LoVo (cell line): ENCODE measurements around the gene SLC19A2.
A peak's percentile ranks its signal among the peaks of the same experiment; 100 is the strongest.

Experiments
- DNase-seq: peaks from one replicate; pipeline ENCODE4 v3.0.0-alpha.2; 2016; ENCODE audit warnings: low spot score

SLC19A2 gene

DNA sequence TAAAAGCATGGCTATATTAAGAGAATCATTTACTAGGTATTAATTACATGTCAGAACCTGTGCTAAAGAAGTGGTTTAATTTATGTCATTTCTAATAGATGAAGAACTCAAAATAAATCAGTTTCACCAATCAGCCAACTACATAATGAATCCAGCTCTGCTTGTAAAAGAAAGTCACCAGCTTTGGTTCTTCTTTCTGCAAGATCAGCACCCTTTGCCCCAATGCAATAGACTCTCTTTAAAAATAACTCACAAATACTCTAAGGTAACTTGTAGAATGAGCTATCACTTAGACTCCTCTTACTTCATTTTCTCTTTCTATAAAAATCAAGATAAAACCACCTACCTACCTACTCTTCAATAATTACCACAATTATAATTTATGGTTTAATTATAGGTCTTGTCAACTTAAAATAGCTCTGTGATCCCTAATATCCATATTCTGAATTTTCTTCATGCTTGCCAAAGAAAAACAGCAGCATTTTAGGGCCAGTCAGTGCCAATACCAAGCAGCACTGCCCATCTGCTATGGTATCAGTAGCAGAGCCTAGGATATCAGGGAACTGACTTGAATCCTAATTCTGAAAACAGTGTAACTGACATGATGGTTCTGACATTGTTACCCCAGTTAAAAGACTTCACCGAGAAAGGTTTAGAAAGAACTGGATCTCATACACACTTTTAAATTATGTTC lies 11.3 kb downstream of the SLC19A2 start:
- no peak for DNase-seq

DNA sequence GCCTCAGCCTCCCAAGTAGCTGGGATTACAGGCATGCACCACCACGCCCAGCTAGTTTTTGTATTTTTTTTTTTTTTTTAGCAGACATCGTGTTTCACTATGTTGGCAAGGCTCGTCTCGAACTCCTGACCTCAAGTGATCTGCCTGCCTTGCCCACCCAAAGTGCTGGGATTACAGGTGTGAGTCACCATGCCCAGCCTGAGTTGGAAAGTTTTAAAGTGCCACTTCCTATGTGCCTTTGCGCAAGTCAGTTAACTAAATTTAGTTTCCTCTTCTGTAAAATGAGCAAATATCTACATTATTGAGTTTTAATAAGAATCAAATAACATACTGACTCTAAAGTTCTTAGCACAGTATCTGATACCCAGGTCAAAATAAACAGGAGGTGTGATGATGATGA lies 12.4 kb downstream of the SLC19A2 start:
- DNase-seq = no peak

DNA sequence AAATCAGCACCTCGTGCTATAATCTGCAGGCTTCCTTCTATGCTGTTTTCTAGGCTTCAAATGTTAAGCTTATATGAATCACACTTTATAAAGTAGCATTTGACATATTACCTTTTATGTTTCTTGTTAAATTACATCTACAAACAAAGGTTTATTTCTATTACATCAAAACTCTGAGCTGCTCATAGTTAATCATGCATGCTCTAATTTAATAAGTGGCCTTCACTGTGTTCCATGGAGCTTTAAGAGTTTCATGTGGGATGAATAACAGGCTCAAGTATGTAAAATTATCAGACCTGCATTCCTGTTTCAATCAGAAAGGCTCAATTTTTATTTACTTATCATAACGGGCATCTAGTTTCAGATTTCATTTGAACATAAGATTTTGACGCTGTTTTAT lies 13.0 kb downstream of the SLC19A2 start:
- DNase-seq = no peak

DNA sequence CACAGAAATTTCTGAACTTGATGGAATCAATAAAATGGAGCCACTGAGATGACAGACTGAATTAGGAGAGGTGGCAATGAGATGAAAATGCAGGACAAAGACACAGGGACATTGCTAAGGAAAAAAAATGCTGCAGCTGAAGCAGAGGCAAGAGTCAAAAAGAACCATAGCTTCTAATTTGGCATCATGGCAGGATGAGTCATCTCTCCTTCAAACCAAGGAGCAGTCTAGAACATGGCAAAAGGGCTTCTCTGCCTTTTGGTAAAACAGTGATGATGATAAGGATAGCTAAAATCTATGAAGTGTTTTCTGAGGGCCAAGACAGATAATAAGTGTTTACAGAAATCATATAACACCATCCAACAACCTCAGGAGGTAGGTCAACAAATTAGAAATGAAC lies 16.8 kb downstream of the SLC19A2 start:
- no peak for DNase-seq

DNA sequence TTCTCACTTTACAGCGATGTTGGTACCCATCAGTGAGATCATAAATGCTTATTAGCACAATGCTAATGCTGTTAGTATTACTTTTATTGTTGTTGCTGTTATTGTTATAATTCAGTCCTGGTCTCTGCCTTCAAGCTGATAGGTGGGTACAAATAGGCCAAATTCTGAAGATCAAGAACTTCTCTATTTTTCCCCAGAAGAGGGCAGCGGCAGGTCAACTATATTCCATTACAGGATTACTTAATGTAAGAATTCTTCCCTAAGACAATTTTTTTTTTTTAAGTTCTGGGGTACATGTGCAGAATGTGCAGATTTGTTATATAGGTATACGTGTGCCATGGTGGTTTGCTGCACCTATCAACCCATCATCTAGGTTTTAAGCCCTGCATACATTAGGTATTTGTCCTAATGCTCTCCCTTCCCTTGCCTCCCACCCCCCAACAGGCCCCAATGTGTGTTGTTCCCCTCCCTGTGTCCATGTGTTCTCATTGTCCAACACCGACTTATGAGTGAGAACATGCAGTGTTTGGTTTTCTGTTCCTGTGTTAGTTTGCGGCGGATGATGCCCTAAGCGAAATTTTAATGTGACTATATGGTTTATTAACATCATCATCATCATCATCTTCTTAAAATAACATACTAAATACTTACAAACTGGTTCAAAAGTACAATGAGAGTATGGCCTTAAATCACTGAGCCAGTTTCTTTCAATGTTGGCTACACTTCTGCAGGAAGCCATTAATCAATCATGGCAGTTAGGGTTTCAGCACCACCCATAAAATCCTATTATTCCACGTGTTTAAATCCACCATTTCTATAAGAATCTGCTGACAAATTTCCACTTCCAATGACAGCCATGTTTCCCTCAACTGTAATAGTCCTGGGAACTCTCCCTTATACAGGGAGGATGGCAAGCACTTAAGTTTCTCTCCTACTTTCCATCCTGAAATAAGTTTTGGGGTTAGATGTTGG lies 19.2 kb downstream of the SLC19A2 start:
- peak; percentile 8 for DNase-seq

DNA sequence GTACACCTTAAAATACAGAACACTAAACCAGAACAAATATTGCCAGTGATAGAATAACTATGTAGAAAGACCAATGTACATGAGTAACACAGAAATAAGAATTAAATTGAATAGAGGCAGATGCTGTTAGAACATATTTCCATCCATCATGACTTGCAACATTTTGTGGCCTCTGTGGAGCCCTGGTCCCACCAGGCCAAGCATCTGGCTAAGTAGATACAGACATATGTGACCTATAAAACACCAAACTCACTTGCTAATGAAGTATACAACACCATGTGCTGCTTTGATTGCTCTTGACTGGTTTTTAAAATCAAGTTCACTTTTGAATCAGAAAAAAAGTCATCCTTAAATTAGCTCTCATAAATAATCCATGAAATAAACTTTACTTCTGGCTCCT lies 20.5 kb downstream of the SLC19A2 start:
- no peak for DNase-seq

DNA sequence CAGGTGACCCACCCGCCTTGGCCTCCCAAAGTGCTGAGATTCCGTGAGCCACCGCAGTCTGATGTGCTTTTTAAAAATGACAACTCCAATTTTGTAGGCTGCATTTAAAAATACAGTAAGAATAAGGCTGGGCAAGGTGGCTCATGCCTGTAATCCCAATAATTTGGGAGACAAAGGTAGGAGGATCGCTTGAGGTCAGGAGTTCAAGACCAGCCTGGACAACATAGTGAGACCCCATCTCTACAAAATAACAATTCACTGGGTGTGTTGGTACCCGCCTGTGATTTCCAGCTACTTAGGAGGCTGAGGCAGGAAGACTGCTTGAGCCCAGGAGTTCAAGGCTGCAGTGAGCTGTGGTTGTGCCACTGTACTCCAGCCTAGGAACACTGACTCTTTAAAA lies 23.4 kb downstream of the SLC19A2 start:
- DNase-seq = no peak

DNA sequence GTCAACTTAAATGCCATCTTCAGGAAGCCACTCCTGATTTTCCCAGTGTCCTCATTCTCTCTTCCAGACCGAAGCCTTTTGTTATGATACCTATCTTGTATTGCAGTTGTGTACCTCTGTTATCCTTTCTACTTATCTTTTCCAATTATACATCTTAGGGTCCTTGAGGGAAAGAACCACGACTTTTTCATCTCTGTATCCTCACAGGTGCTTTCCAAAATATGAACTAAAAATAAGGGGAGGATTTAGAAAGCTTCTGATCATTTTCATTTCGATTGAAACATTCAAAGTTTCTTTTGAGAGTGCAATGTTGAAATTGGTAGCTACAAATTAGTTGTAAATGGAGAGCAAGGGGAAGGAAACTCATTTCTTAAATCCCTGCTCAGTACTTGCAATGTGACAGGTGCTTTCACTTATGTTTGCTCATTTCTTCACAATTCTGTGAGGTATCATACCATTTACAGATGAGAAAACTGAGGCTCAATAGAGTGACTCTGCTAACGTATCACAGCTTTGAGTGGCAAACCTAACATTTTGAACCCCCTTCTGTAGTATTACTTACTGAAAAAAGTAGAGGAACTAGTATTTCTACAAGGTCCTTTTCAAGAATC lies 24.2 kb downstream of the SLC19A2 start:
- no peak for DNase-seq

DNA sequence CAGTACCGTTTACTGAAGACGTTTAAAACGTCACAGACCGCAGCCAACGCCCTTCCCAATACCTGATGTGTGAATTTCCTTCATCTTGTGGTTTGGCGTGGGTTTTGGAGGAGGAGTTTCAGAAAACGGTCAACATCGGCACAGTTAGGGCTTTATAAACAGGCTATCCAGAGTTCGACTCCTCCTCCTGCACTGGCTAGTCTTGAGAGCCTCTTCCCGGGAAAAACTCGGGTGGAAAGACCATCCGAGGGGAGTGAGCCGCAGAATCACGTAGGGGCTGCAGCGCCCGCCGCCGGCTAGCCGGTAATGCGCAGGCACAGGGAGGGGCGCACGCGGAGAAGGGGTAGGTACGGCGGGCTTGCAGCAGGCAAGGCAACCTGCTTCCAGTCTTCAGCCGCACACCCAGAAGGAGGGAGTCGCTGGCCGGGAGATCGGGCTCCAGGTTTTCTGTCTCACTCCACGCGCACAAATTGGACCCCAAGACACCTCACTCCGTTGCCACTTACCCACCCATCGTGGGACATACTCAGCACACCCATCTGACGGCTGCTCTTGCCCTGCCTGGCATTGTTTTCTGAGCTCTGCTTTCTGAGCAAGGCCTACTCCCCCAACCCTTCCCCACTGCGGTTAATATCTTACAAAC lies 25.4 kb downstream of the SLC19A2 start:
- DNase-seq = no peak

DNA sequence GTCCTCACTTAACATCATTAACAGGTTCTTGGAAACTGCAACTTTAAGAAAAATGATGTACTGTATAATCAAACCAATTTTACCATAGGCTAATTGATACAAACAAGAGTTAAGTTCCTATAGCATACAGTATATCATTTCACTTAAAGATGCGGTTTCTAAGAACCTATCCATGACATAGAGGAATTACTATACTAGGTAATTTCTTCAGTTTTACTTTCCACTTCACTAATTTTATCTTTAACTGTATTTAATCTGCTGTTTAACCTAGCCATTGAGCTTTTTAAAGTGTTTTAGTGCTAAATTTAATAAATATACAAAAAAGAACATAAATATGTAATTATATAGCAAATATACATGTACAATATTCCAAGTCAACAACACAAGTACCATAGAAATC lies 28.3 kb downstream of the SLC19A2 start:
- no peak for DNase-seq

DNA sequence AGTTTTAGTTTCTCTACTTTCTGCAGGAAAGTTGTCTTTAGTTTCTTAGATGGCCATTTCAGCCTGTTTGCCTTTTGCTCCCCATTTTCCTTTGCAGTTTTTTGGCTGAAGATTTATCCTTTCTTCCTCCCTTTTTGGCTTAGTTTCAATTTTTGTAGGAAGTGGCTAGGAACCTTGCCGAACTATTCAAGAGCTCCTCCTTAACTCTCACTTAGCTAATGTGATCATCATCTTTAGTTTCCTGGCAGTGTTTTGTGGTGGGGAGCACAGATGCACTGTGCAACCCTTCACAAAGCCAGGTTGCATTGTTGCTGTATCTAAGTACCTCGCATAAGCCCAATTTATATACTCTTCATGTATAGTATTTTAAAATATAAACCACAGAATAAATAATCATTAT lies 29.7 kb downstream of the SLC19A2 start:
- no peak for DNase-seq

DNA sequence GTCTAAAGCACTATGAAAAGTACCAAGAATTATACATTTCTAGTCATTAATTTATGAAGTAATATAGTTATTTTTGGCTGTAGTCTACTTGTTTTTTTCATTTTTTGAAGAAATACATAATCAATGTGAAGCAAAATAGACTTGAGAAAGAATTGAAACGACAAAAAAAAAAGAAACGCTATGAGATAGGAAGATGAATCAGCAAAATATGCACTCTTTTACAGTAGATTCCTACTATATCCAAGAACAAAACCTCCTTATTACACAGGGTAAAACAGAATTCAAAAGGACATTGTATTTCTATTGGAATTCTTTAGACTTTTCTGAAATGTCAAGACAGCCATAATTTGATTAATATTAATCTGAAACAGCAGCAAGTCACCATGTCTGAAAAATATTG lies 32.8 kb downstream of the SLC19A2 start:
- no peak for DNase-seq

DNA sequence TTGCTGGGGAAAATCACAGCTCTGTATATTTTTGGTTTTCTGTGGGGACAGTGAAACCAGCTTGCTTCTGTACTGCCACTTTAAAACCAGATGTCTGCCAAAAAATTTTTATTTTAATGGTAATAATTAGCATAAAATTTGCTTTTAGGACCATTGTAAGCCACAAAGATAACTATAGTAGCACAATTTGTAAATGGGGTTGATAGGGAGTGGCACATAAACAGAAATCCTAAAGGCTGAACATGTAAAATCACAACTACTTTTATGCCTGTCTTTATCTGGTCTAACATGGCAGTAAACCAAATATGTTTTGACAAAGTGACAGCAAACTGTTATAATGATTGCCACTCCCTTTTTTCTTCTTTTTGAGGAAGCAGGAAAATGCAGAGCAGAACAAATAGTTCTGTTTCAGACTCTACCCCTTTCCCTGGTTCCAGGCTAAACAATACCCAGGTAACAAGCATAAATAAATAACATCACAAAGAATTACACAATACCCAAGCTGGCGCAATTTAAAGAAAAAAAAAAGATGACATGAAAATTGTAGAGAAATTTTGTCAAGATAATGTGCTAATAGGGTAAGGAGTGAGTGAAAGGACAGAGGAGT lies 34.4 kb downstream of the SLC19A2 start:
- DNase-seq = no peak

DNA sequence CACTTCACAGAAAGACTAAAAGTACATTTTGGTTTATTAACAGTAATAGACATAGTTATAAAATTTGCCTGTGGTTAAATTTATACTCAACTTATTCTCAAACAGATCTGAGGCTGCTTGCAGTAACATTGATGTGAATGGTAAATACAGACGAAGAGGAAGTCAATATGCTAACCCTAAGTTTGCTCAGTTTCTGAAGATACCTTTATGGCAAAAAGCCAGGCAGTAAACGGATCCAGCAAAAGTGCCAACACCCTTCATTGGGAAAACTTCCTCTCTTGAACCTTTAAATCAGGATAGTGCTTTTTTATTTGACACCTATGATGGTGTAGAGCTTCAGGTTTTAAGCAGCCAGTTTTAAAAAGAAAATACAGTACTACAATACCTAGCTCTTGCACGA lies 41.8 kb downstream of the SLC19A2 start:
- DNase-seq = no peak

DNA sequence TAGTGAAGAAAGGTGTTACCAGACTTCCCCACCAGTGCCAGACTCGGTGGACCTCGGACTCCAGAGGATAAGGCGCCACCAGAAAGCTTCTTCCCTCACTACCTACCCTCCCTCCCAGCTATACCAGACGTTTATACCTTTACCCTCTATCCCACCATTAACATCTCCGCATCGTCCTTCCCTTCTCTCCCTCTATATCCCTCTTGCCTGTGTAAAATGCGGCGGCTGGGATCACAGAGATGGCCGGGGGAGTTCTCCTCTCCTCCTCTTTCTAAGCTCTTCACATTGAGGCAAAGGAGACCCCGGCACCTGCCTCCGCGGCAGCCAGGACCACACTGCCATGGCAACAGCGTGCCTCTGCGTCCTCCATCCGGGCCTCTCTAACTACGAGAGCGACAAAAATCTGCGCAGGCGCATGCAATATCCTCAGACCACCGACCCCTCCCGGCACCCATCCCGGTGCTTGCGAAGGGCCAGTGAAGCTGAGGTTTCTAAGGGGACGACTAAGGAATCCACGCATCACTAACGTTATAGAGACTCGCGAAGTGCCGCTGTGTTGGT lies 58.6 kb downstream of the SLC19A2 start, which contains the start of gene CCDC181:
TSS of gene CCDC181 (minus strand) at position 394 of the 561 bp plus-strand sequence. CDS start 2,547 bp downstream, outside the sequence.
- no peak for DNase-seq

DNA sequence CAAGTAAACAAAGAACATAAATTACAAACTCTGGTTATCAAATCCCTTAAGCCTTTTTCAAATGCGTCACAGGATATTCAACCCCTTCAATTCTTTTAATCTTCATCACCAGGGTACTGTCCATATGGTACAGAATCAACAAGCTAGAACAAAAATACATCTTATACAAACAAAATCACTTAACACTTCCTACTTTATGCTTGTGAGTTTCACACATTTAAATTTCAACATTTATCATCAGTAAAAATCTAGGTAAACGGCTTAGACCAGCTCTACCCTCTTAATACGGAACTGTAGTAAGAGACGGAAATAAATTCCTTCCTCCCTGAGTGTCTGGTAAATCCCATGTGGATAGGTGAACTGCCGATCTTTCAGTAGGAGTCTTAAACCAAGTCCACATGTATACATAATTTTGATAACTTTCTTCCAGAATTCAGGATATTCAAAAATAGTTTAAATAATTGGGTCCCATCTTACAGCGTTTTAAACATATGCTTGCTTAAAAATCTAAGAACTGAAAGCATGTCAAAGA lies 59.5 kb downstream of the SLC19A2 start:
- no peak for DNase-seq

DNA sequence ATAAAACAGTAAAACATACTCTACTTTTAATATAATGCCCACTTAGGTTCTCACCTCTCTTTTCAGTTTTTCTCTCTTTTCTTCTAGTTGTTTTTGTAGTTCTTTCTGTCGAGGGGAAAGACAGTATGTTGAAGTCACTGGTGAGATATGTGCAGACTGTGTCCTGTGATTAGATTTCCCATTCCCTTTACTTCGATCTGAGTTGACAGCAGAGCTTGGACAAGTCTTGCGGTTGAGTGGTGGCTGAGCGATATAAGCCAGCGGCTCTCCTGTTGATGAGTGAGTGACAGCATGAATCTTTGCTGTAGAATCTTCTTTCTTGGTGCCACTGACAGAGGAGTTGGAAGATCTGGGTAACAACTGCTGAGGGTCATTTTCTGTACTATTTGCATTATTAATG lies 64.4 kb downstream of the SLC19A2 start:
- DNase-seq = no peak

DNA sequence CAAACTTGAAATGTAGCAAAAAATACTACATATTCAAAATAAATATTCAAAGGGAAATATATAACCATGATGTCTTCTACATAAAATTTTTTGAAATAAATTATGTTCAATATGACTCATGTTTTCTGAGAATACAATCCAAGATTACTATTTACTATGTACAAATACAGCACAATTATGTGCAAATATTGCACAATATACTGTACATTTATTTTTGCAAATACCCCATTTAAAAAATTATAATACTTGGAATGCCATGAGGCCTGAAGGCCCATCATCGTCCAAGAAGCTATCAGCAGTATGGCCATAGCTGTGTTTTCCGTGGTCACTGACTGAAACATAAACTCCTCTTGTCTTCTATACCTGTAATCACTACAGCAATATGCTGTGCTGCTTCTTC lies 70.8 kb downstream of the SLC19A2 start:
- DNase-seq = no peak
